Colonic mucosa (tissue), 4 donors: Measurements from ENCODE around the gene CATSPER4. TPM values are rescaled to one million over a fixed set of nuclear protein-coding genes. Genes with fewer than 3 reads are reported as not detected.

Source experiments
- DNase-seq: peaks from one replicate; pipeline ENCODE4 v3.0.0-alpha.2; 2020
- H3K27ac ChIP-seq: fragments of 200-600 bp; one replicate; pipeline ENCODE4 v1.8.0; 2021
- H3K27me3 ChIP-seq: fragments of 200-600 bp; one replicate; pipeline ENCODE4 v1.8.0; 2021
- H3K36me3 ChIP-seq: fragments of 200-600 bp; one replicate; pipeline ENCODE4 v1.8.0; 2021
- H3K4me1 ChIP-seq: fragments of 200-600 bp; one replicate; pipeline ENCODE4 v1.8.0; 2021; ENCODE audit warnings: mild to moderate bottlenecking
- H3K4me3 ChIP-seq: fragments of 200-600 bp; one replicate; pipeline ENCODE4 v1.8.0; 2021
- H3K9ac ChIP-seq, 2 donors: one replicate each; pipeline ENCODE4 v1.7.0; 2013; ENCODE audit warnings: control low read depth in 2 of 2, low read depth in 2 of 2, low read length in 2 of 2
- H3K9me3 ChIP-seq: fragments of 200-600 bp; one replicate; pipeline ENCODE4 v1.8.0; 2021
- intact Hi-C: fragments of 100-400 bp; cut with DNase I; formaldehyde crosslinking; loops from one replicate; pipeline ENCODE4 v1.14.1; 2022
- total RNA-seq, 2 donors: library from RNA; stranded (reverse); fragmentation: NEBNext Ultra II Directional in 1 of 2; extraction: Animal tissue kit (Norgen Biotek cat#: 25700) in 1 of 2; gene quantifications; one replicate each; pipeline ENCODE4 v1.2.1, GENCODE V29; 2021
- TF ChIP-seq, protein P1 (sequence below): fragments of 200-600 bp; IDR thresholded peaks from one replicate; pipeline ENCODE4 v1.8.0; 2022; ENCODE audit warnings: antibody characterized with exemption, mild to moderate bottlenecking
- donor health status: healthy.
- donor health status: DM: no; HTN: no; CAD: no.
- donor health status: DM: no; HTN: no; CAD: no.

The CATSPER4 gene
- total RNA-seq, 2 donors from 2014 or later, result not detected

DNA sequence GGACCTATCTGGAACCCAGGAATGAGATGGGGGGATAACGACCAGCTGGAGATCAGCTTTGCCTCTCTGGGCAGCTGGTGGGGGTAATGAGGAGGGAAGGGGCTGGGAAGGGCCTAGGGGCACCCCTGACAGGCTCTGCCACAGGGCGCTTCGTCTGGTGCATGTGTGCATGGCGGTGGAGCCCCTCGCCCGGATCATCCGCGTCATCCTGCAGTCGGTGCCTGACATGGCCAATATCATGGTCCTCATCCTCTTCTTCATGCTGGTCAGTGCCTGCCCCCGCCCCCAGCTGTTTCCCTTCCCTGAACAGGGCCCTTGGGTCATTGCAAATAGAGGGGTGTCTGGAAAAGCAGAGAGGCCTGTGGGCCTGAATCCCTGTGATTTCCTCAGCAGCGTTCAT is 7.4 kb downstream of the CATSPER4 start:
- Histone ChIP-seq H3K4me1 (no peaks in the 10 kb centered on the region), H3K36me3 (no peaks in the 10 kb centered on the region), H3K4me3 (no peak overlapping the region), H3K9me3 (no peaks in the 10 kb centered on the region), H3K9ac (no peak overlapping the region), H3K27me3 (no peaks in the 10 kb centered on the region), H3K27ac (no peak overlapping the region)
- no peak for DNase-seq
- TF ChIP-seq, protein P1, sequence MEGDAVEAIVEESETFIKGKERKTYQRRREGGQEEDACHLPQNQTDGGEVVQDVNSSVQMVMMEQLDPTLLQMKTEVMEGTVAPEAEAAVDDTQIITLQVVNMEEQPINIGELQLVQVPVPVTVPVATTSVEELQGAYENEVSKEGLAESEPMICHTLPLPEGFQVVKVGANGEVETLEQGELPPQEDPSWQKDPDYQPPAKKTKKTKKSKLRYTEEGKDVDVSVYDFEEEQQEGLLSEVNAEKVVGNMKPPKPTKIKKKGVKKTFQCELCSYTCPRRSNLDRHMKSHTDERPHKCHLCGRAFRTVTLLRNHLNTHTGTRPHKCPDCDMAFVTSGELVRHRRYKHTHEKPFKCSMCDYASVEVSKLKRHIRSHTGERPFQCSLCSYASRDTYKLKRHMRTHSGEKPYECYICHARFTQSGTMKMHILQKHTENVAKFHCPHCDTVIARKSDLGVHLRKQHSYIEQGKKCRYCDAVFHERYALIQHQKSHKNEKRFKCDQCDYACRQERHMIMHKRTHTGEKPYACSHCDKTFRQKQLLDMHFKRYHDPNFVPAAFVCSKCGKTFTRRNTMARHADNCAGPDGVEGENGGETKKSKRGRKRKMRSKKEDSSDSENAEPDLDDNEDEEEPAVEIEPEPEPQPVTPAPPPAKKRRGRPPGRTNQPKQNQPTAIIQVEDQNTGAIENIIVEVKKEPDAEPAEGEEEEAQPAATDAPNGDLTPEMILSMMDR, result no peak
- intact Hi-C loops, result no loop called here

DNA sequence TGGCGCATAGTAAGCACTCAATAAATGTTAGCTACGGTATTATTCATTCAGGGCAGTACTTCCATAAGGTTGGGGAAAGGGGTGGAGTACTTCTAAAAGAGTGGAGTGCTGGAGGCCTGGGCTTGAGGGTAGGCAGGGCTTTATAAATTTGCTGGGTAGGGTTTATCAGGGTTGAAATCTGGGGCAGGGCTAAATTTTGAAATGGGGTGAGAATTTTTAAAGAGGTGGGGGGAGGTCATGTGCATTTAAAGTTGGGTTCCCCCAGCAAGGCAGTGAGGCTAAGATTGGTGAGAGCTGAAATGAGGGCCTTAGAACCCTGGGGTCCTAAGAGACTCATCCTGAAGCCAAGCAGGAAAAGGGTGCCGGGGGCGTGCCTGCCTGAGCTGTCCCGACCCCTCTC is 10.0 kb downstream of the CATSPER4 start:
- no peak overlapping the region for H3K4me3 ChIP-seq

GRCh38 chr1:26203642-26204318 is 13.4 kb downstream of the CATSPER4 start:
- H3K36me3 ChIP-seq, result no peaks in the 10 kb centered on the region
- no peak overlapping the region for H3K27ac ChIP-seq
- no peak overlapping the region for H3K4me3 ChIP-seq
- no peaks in the 10 kb centered on the region for H3K9me3 ChIP-seq
- no peaks in the 10 kb centered on the region for H3K4me1 ChIP-seq
- intact Hi-C loops, result no loop called here
- H3K9ac ChIP-seq, result no peak overlapping the region
- H3K27me3 ChIP-seq, result peaks cover 3% of the 10 kb centered on the region
- TF ChIP-seq, protein P1, result no peak
- DNase-seq, result no peak

More for the DNA sequence above, 10.0 kb downstream of the CATSPER4 start:
- intact Hi-C loops, result no loop called here
- Histone ChIP-seq H3K9me3 (no peaks in the 10 kb centered on the region), H3K27ac (no peak overlapping the region), H3K9ac (no peak overlapping the region), H3K27me3 (no peaks in the 10 kb centered on the region), H3K4me1 (no peaks in the 10 kb centered on the region), H3K36me3 (no peaks in the 10 kb centered on the region)
- no peak for DNase-seq
- TF ChIP-seq, protein P1, result no peak

DNA sequence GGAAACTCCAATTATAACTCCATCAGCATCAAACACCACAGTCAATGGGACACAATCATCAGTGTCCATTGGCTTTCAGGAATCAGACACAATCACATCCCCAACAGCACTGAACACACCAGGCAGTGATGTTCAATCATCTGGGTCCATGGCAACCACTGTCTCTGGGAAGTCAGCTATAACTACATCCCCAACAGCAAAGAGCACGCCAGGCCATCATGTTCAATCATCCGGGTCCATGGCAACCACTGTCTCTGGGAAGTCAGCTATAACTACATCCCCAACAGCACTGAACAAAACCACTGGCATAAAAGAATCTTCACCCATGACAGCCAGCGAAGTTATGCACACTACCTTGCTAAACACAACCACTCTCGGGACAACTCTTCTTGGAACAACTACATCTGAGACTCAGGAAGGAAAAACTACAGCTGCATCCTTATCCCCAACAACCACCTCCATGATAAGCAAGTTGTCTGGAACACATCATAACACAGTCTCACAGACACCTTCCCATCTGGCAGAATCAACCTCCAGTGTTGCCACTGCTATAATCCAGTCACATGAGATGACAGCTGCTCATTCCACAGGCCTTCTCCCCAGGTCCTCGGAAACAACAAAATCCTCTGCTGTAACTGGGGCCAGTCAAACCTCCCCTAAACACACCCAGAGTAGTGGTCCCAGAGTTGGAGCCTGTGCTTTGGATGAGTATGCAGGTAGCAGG is 19.9 kb downstream of the CATSPER4 start:
- peaks cover 3% of the 10 kb centered on the region for H3K27me3 ChIP-seq
- H3K9ac ChIP-seq, result no peak overlapping the region
- TF ChIP-seq, protein P1, result no peak
- intact Hi-C loops, result no loop called here
- H3K27ac ChIP-seq, result no peak overlapping the region
- H3K9me3 ChIP-seq, result no peaks in the 10 kb centered on the region
- DNase-seq, result no peak
- no peak overlapping the region for H3K4me3 ChIP-seq
- H3K4me1 ChIP-seq, result no peaks in the 10 kb centered on the region
- H3K36me3 ChIP-seq, result no peaks in the 10 kb centered on the region

- H3K36me3 ChIP-seq, result no peaks in the 10 kb centered on the region
- H3K4me3 ChIP-seq, result no peak overlapping the region
- peaks cover 2% of the 10 kb centered on the region for H3K27me3 ChIP-seq
- no peak overlapping the region for H3K27ac ChIP-seq
- H3K9ac ChIP-seq, result no peak overlapping the region
- TF ChIP-seq, protein P1, result no peak
- DNase-seq, result no peak
- no peaks in the 10 kb centered on the region for H3K4me1 ChIP-seq
- intact Hi-C loops, result no loop called here
- H3K9me3 ChIP-seq, result no peaks in the 10 kb centered on the region
Observed at GRCh38 chr1:26212726-26213125, 22.3 kb downstream of the CATSPER4 start.
